ENCODE results near the gene NCAPH2. TPM values are rescaled to one million over a fixed set of nuclear protein-coding genes. Genes with fewer than 3 reads are reported as not detected.
A peak's percentile ranks its signal among the peaks of the same experiment; 100 is the strongest.

NCAPH2 gene
- total RNA-seq, 1 donor from 2014 or later, result 28.8 TPM

GRCh38 chr22:50487290-50488005 is 20.6 kb upstream of the NCAPH2 start:
- ATAC-seq (ENCODE audit: poor library complexity) (no peak), DNase-seq (no peak)
- intact Hi-C loops (cut with DNase I), result no loop called here

- no peak for ATAC-seq (ENCODE audit: poor library complexity)
Measured at GRCh38 chr22:50488006-50488677, 19.9 kb upstream of the NCAPH2 start.

GRCh38 chr22:50488886-50489285 is 19.1 kb upstream of the NCAPH2 start:
- ATAC-seq (ENCODE audit: poor library complexity) (no peak), DNase-seq (no peak)
- intact Hi-C loops (cut with DNase I), result no loop called here

More at GRCh38 chr22:50488006-50488677, 19.9 kb upstream of the NCAPH2 start:
- intact Hi-C loops (cut with DNase I), result no loop called here
- no peak for DNase-seq

GRCh38 chr22:50489363-50490243 is 18.4 kb upstream of the NCAPH2 start:
- DNase-seq (no peak), ATAC-seq (ENCODE audit: poor library complexity) (no peak)
- intact Hi-C loops (cut with DNase I), result no loop called here

- DNase-seq (no peak), ATAC-seq (ENCODE audit: poor library complexity) (no peak)
- intact Hi-C loops (cut with DNase I), result no loop called here
Measured at GRCh38 chr22:50490531-50491308, 17.3 kb upstream of the NCAPH2 start.

GRCh38 chr22:50497093-50497492 is 10.9 kb upstream of the NCAPH2 start:
- no peak for ATAC-seq (ENCODE audit: poor library complexity)
- DNase-seq, result no peak
- intact Hi-C loops (cut with DNase I), result no loop called here

- ATAC-seq (ENCODE audit: poor library complexity) (peak; percentile 79), DNase-seq (peak; percentile 59)
- intact Hi-C loops (cut with DNase I), result no loop called here
Measured at GRCh38 chr22:50498322-50498890, 9.6 kb upstream of the NCAPH2 start.

- intact Hi-C loops (cut with DNase I), result no loop called here
- ATAC-seq (ENCODE audit: poor library complexity) (no peak), DNase-seq (no peak)
Measured at GRCh38 chr22:50500452-50500851, 7.6 kb upstream of the NCAPH2 start.

GRCh38 chr22:50502096-50502495 is 5.9 kb upstream of the NCAPH2 start:
- intact Hi-C loops (cut with DNase I), result no loop called here
- no peak for DNase-seq
- ATAC-seq (ENCODE audit: poor library complexity), result no peak

GRCh38 chr22:50502628-50503474 is 5.2 kb upstream of the NCAPH2 start:
- ATAC-seq (ENCODE audit: poor library complexity), result no peak

GRCh38 chr22:50503475-50504145 is 4.4 kb upstream of the NCAPH2 start:
- DNase-seq, result no peak
- ATAC-seq (ENCODE audit: poor library complexity), result no peak
- intact Hi-C loops (cut with DNase I), result no loop called here

More at GRCh38 chr22:50502628-50503474, 5.2 kb upstream of the NCAPH2 start:
- DNase-seq, result no peak
- intact Hi-C loops (cut with DNase I), result no loop called here

- intact Hi-C loops (cut with DNase I), result no loop called here
- DNase-seq, result no peak
- no peak for ATAC-seq (ENCODE audit: poor library complexity)
Measured at GRCh38 chr22:50504369-50505211, 3.4 kb upstream of the NCAPH2 start.

- DNase-seq, result no peak
- intact Hi-C loops (cut with DNase I), result no loop called here
- ATAC-seq (ENCODE audit: poor library complexity), result no peak
Measured at GRCh38 chr22:50505276-50505775, 2.7 kb upstream of the NCAPH2 start.

- intact Hi-C loops (cut with DNase I), result no loop called here
- DNase-seq (no peak), ATAC-seq (ENCODE audit: poor library complexity) (no peak)
Measured at GRCh38 chr22:50505776-50506610, 2.0 kb upstream of the NCAPH2 start.

Measured in Right ventricle myocardium superior (tissue), 1 donor.